ENCODE results near the gene DCTN4.
A peak's percentile ranks its signal among the peaks of the same experiment; 100 is the strongest.

Gene DCTN4

DNA sequence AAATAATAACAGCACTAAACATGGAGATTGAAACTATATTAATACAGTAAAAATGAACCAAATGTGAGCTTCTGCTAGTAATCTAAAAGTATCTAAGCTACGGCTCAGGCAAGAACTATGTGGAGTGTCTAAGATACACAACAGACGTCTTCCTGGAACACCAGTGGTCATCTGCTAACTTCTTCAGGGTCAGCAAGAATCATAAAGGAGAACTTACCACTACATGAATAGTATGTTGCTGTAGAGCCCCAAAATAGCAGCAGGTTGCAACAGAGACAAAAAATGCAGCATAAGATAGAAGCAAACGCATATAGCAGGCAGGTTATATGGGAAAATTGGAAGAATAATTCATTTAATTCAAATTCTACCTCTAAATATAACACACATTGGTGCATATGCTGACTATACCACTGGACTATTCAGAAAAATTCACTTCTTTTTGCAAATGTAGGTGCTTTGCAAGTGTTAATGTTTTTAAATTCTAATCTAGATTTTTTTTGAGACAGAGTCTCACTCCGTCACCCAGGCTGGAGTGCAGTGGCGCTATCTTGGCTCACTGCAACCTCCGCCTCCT, 27.1 kb downstream of the DCTN4 start:
- no peak for DNase-seq

DNA sequence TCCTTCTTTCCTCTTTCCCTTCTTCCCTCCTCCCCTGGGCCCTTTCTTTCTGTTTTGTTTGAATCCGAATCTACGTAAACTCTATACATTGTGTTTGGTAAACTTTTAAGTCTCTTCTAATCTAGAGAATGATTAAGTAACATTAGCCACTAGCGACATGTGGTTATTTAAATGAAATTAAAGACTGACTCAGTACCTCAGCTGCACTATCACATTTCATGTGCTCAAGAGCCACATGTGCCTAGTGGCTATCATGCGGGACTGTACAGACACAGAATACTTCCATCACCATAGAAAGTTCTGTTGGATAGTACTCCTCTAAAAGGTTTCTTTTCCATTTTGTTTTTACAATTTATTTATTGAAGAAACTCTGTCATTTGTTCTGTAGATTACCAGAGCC, 29.0 kb downstream of the DCTN4 start:
- no peak for DNase-seq

DNA sequence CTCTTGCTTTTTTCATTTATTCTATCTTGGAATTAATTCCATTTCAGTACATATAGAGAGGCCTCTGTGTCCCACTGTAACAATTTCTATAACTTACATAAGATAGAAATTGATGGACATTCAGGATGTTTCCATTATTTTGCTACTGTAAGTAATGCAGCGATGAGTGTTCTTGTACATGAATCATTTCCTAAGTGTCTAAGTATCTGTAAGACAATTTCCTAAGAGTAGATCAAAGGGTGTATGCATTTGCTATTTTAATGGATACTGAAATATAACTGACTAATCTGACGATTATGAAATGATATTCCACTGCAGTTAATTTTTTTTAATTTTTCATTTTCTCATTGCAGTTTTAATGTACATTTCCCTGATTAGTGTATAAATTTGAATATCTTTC, 35.0 kb downstream of the DCTN4 start:
- no peak for DNase-seq

DNA sequence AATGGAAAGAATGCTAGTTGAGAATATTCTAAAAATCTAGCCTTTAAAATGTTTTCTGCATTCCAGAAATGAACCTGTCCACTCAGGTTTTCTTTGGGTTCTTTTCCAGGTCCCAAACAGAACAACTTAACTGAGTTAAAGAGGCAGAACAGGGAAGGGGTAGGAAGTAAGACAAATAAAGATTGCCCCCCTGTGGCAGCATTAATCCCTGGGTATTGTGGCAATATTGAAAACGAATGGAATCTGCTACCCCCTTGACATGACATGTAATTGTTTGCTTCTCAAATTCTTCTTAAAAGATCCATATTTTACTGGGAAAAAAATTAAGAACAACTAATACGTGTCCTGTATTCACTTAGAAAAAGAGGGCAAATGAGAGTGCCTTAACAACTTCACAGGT, 48.7 kb downstream of the DCTN4 start:
- no peak for DNase-seq

DNA sequence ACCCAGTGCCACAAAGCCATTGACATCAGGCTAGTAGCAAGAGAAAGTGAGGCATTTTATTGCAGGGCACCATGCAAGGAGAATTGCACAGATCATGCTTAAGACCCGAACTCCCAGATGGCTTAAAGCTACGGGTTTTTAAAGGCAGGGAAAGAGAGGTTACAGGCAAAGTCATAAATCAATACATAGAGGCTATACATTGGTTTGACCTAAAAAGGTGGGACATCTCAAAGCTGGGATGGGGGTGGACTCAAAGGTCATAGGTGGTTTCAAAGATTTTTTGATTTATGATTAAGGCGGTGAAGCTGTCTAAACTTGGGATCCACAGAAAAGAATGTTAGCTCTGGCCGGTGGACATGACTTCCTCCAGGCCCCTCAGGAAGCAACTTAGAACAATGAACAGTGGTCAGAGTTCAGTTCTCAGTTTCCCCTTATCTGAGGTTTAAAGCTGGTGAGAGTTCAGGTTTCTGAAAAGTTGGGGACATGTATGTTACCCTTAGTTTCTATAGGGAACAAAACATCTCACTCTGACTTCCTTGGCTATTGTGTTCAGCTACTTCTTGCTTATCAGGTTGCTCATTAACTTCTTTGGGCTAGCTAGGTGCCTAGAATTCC, 51.9 kb downstream of the DCTN4 start:
- DNase-seq: no peak

DNA sequence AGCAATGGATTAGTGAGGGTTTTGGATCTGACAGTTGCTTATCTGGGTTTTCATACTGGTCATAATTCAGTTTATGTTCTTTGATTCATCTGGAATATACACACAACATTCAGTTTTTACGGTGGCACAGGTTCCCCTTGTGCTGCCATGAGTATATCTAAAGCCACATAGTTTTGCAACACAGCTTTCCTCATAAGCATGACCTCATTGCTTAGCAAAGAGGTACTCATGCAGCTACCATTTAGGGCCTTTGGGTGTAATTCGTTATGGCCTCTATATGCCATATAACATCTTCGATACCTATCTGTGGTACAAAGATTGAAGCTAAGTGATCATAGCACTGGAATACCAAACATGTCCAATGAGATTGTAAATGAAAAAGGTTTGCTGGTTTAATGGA, 55.1 kb downstream of the DCTN4 start:
- DNase-seq: no peak

DNA sequence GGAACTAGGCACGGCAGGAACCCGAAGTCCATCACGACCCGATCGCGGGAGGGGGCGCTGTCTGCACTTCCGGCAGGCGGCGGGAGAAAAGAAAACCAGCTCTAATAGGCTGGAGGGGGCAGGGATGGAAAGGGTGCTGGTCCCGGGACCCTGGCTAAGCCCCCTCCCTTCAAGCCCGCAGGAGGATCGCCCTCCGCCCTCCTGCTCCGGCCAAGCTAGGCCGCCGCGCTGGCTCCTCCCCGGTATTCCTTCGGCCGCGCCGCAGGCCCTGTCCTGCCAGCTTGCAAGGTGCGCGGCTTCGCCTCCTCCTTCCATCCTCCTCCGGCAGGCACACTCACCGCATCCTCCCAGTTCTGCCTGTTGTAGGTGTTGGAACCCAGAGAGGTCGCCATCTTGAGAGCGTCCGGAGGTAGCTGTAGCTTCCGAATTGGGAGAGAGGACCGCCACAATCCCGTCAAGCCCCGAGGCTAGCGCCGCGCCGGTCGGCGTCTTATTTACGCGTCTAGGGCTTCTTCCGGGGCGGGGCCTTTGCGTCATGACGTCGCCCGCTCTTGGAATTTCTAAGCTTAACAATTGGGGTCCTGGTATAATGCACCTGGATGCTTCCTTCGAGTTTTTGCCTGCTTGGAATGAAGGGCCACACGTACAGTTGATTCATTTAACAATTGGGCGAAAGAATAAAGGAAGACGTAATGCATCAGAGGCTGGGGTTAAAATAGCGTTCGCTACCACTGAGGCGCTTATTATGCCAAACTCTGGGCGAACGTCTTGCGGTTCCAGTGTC, 58.0 kb downstream of the DCTN4 start, which contains the start of gene RBM22:
Gene RBM22, minus strand, starts transcription at position 469 of the 784 bp plus-strand sequence. Its CDS starts 77 bp downstream, at position 392.
- DNase-seq: peak; percentile 63 to 77

DNA sequence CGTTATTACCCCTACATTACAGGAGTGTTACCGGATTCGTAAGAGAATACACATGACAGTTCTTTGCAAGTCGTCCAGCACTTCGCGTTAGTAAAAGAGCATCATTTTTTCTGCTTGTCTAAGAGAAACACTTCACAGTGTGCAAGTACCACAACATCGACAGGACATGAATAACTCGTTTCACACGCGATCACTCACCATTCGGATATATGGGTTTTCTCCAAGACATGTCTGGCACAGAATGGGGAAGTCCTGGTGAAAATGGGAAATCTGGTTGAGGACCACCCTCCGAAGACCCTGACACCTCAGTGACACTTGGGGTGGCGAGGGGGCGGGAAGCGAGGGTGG, 58.6 kb downstream of the DCTN4 start:
- DNase-seq: no peak

DNA sequence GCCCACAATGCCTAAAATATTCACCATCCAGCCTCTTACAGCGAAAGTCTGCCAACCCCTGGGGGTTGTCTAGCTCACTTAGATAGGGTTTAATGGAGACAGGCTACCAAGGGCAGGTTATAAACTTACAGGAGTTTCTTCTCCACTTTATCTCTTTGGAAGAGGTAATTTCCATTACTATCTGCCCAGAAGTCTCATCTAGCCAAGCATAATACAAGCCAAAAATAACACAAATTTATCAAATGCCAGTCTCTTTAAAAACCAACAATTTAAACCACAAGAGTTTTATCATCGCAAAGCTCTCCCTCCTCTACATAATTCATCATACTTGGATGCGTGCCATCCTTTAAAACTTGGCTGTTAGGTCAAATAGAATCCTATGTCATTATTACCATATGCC, 64.2 kb downstream of the DCTN4 start:
- no peak for DNase-seq

DNA sequence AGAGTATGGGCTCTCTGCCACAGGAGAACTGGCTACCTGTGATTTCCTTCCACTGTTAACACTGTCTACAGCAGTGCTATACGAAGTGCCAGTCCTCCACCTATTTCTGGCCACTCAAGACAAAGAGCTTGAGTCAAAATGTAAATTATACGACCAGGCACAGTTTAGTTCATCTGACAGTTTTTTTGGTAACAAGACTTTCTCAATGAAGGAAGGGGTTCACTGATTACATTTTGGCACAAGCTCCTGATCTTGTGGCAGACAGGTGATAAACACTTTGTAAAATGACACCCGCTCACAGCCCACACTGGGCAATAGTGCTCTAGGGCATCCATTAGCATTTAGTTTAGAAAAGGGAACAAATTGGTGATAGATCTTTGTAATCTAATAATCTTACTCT, 66.5 kb downstream of the DCTN4 start:
- DNase-seq: no peak

DNA sequence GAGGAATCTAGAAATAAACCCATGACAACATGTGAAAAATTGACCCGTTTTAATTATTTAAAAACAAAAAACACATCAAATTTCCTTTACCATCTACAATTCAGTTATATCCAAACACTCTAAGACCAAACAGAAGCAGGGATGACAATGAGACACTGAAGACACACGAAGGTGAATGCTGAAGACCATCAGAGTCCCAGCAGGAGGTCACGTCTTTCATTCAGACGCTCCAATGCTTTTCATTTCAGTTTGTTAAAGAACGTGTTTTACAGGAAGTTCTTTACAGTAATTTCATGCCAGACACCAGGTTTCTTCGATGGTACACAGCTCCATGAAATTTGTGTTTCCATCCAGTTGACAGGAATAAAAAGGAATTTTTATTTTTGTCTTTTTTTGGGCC, 68.1 kb downstream of the DCTN4 start:
- DNase-seq: no peak

DNA sequence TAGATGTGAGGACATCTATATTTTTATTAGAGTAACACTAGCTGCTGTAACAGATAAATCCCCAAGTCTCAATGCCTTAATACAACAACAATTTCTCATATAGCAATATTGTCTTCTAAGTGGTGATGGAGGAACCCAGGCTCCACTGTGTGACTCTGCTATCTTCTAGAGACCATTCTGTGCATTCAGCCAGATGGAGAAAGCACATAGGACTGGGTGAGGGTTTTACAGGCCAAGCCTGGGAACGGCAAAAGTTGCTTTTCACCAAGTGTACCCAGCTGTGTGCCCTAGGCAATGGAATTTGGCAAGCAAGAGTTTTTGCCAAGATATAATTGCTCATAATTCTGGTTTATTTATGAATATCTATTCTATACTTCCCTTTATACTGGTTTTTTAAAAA, 69.7 kb downstream of the DCTN4 start:
- no peak for DNase-seq

DNA sequence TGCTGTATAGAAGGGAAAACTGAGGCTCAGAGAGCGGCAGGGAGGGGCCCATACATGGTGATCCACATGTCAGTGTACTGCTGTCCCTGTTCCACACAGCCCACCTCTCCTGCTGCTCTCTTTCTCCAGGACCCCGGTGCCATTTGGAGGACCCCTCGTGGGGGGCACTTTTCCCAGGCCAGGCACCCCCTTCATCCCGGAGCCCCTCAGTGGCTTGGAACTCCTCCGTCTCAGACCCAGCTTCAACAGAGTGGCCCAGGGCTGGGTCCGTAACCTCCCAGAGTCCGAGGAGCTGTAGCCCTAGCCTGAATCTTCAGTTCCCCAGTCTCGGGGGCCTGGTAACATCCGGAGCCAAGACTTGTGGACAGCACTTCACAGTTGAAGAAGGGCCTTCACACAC, 82.2 kb downstream of the DCTN4 start:
- DNase-seq: no peak

DNA sequence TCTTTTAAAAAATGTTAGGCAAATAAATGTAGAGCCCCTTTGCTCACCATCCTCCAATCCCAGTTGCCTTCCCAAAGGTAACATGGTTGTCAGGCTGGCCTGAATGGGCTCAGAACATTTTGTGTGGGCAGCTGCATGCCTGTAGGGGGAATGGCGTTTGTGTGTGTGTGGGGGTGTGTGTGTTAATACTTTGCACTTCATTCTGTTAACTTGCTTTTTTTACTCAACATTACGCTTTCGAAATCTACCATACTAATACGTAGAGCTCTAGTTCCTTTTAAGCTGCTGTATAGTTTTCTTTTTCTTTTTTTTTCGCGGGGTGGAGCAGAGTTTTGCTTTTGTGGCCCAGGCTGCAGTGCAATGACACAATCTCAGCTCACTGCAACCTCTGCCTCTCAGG, 83.7 kb downstream of the DCTN4 start:
- DNase-seq: no peak

DNA sequence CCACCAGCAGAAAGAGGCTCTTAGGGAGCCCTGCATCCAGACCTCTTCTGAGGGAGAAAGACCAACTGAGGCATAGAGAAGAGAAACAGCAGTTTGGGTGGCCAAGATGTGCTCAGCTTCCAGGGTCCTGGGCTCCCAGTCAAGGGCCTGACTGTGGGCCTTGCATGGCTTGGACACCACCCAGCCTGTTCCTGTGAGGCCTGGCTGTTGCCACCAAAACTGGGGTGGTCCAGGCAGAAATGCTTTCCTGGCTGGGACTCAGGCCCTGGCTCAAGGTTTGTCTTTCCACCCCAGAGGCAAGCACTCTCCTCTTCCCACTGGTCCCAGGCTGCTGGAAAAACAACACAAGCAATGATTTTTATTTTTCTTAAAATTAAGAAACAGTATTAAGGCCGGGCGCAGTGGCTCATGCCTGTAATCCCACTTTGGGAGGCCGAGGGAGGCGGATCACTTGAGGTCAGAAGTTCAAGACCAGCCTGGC, 84.4 kb downstream of the DCTN4 start:
- no peak for DNase-seq

DNA sequence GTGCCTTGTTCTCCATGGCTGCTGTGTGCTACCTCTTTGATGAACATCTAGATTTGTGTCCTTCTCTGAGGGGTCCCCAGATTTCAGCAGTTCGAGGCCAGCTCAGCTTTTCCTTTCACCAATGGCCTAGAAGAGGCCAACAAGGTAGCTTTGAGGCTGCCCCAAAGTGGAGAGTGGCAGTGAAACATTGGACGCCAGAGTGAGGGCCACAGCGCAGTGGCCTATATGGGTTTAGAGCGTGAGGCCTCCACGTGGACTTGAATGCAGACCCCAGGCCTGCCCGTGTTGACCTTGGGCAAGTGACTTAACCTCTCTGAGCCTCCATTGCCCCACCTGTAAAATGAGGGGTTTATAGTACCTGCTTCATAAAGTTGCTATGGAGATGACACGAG, 85.9 kb downstream of the DCTN4 start:
- DNase-seq: no peak

DNA sequence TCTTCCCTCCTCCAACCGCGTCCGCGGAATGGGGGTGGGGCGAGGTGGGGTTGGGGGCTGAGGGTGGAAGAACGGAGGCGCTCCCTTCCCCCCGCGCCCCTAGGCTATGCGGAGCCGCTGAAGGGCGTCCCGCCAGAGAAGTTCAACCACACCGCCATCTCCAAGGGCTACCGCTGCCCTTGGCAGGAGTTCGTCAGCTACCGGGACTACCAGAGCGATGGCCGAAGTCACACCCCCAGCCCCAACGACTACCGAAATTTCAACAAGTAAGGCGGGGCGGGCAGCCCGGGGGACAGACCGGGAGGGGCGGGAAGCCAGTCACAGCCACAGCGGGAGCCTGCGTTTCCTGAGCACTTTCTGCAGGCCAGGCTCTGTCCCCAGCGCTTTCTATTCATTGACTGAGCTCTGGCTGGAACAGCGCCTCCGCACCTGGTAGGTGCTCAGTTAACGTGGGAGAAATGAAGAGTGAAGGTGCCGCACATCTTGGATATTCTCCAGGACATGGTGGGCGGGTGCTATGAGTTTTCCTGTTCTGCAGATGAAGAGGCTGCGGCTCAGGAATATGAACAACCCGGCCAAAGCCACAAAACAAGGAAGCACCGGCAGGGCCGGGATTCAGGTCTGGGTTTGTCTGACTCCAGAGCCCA, 86.5 kb downstream of the DCTN4 start:
- DNase-seq: no peak

DNA sequence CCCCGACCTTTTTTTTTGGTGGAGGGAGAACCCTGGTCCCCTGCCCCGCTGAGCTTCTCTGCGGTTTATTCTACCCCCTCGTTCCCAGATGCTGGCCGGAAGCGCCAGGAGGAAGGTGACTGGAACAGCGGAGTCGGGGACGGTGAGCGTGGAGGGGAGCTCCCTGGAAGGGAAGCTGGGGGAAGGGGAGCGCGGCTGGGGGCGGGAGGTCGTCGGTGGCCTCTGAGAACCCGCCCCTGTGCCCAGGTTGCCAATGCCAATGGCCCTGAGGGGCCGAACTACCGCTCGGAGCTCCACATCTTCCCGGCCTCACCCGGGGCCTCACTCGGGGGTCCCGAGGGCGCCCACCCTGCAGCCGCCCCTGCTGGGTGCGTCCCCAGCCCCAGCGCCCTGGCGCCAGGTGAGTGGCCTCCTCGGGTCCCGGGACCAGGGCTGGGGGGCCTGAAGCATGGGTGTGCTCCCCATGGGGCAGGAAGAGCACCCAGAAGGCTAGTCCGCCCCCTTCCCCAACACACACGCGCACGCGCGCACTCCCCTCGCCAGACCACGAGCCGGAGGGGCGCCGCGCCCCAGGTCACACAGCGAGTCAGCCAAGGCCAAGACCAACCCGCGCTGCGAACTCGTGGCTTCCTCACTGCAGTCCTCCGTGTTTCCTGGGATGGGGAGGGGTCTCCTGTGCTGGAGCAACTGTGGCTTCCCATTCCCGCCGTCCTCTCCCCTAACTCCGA, 87.1 kb downstream of the DCTN4 start:
- peak in 1 of 2 experiments; percentile 8 for DNase-seq

DNA sequence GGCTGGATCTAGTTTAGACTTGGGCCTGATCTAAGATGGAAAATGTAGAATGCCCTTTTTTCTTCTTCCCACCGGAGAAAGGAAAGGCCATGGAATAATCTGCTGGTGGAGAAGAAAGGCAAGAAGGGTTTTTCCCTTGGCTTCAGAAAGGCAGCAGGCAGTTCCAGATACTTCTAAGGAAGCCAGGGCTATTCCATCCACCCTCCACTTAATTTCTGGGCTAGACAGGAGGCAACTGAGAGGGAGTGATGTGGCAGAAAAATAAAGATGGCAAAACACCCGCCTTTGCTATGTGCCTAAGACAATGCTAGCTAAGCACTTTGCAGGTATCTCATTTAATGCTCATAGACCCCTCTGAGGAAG, 87.9 kb downstream of the DCTN4 start:
- DNase-seq: no peak

DNA sequence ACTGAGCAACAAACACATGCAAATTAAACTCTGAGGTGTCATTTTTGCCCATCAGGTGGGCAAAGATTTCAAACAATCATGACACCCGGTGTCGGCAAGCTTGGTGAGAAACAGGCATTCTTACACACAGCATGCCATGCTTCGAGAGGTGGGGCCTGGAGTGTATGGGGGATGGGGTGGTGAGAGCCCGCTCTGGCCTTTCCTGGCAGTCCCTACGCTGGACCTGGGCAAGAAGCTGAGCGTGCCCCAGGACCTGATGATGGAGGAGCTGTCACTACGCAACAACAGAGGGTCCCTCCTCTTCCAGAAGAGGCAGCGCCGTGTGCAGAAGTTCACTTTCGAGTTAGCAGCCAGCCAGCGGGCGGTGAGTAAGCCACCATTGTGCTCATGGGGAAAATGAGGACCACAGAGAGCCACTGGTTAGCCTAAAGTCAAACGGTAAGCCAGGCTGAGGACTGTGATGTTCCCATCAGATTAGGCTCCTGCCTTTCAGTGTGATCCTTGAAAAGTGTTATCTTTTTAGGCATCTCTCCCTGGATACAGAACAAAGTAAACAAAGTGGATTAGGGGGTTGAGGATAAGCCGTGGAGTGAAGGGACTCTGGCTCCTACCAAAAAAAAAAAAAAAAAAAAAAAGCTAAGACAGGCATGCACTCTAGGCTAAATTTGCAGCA, 88.4 kb downstream of the DCTN4 start:
- no peak for DNase-seq

DNA sequence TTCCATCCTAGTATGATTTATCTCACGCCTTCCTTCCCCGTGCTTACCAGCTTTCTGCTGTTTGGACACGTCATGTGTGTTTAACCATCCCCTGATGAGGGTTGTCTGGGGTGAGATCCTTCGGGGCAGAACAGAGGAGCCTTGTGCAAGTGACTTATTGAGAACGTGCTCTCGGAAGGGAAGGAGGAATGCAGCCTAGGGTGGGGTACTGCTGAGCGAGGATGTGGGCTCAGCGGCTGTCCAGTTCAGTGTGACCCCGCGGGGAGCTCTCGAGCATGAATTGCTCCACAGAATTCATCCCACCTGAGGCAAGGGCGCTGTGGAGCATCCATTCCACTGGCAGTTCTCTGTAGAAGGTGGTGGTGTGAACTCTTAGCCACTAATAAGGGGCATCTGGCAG, 93.8 kb downstream of the DCTN4 start:
- no peak for DNase-seq

DNA sequence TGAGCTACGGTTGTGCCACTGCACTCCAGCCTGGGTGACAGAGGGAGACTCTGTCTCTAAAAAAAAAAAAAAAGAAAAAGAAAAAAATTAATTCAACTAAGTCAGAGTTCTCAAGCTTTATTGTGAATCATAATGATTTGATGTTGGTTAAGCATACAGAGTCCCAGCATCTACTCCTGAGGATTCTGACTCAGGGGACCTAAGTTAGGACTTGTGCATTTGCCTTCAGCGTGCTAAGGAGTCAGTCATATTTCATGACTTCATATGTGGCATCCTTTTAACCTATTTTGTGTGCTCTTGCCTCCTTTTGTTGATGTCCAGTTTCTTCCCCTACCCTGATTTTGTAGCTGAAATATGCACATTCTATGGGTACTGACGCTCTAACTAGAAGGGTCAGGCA, 94.9 kb downstream of the DCTN4 start:
- DNase-seq: no peak
